Ovary (tissue), 3 donors: ENCODE results near the gene UPF1.

ENCODE experiments used
- EP300 ChIP-seq: sonication (generic); formaldehyde crosslinking; IDR thresholded peaks from one replicate; pipeline ENCODE4 v1.6.1; 2017; ENCODE audit warnings: antibody characterized with exemption
- POLR2A ChIP-seq: fragments of 450-650 bp; IDR thresholded peaks from one replicate; pipeline ENCODE4 v1.6.1; 2017; ENCODE audit warnings: antibody characterized with exemption, mild to moderate bottlenecking, moderate library complexity
- TF ChIP-seq, protein P1 (sequence below), 3 donors: fragments of 450-650 bp in 2 of 3; fragments of 200-600 bp in 1 of 3; IDR thresholded peaks; one replicate each; pipeline versions ENCODE4 v1.5.1 to v1.8.0; 2016 to 2022; ENCODE audit warnings: antibody characterized with exemption in 3 of 3, mild to moderate bottlenecking in 1 of 3
- donor health status: DM: no; HTN: no; CAD: no.

DNA sequence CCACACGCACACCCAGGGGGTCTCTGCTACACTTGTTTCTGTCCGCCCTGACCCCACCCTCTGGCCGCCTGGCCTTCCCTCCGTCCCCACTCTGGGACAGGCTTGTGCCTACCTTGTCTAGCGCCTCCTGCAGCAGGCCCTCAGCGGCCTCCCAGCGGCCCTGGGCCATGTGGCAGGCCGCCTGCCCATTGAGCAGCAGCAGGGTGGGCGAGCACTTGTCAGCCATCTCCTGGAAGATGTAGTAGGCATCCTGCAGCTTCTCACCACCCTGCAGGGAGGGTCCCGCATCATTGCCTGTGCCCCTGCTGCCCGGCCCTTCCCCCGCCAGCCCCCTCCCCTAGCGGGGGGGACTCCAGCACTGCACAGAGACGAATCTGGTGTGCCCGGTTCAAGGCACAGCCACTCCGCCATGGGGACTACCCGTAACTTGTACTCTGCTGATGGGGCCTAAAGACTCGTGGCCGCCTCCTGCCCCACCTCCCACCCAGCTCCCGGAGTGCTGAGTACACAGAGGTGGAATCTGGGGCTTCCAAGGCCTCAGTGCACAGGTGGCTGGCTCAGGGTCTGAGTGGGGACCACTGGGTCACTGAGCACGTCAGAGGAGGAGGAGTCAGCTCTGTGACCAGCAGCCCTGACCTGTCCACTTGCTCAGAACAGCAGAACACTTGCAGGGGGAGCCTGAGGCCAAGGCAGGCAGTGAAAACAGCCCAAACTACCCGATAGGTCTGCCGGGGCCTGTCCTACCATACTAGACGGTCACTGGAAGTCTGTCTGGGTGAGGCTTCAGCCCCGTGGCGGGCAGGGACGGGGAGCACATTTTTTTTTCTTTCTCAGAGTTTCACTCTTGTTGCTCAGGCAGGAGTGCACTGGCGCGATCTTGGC lies 71.6 kb downstream of the UPF1 start:
- TF ChIP-seq POLR2A, result no peak
- TF ChIP-seq, protein P1, sequence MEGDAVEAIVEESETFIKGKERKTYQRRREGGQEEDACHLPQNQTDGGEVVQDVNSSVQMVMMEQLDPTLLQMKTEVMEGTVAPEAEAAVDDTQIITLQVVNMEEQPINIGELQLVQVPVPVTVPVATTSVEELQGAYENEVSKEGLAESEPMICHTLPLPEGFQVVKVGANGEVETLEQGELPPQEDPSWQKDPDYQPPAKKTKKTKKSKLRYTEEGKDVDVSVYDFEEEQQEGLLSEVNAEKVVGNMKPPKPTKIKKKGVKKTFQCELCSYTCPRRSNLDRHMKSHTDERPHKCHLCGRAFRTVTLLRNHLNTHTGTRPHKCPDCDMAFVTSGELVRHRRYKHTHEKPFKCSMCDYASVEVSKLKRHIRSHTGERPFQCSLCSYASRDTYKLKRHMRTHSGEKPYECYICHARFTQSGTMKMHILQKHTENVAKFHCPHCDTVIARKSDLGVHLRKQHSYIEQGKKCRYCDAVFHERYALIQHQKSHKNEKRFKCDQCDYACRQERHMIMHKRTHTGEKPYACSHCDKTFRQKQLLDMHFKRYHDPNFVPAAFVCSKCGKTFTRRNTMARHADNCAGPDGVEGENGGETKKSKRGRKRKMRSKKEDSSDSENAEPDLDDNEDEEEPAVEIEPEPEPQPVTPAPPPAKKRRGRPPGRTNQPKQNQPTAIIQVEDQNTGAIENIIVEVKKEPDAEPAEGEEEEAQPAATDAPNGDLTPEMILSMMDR (IDR thresholded peaks at IDR 0.05), result no peak
- TF ChIP-seq EP300, result no peak
